HG03064 (cell line): ENCODE measurements around the gene PPP1R9A.

Source experiments
- ATAC-seq: cut with Tn5 transposase; IDR thresholded peaks from one replicate; pipeline ENCODE4 v1.9.1; 2021; ENCODE audit warnings: low read depth; ENCODE audit not compliant: unreplicated experiment

PPP1R9A gene

DNA sequence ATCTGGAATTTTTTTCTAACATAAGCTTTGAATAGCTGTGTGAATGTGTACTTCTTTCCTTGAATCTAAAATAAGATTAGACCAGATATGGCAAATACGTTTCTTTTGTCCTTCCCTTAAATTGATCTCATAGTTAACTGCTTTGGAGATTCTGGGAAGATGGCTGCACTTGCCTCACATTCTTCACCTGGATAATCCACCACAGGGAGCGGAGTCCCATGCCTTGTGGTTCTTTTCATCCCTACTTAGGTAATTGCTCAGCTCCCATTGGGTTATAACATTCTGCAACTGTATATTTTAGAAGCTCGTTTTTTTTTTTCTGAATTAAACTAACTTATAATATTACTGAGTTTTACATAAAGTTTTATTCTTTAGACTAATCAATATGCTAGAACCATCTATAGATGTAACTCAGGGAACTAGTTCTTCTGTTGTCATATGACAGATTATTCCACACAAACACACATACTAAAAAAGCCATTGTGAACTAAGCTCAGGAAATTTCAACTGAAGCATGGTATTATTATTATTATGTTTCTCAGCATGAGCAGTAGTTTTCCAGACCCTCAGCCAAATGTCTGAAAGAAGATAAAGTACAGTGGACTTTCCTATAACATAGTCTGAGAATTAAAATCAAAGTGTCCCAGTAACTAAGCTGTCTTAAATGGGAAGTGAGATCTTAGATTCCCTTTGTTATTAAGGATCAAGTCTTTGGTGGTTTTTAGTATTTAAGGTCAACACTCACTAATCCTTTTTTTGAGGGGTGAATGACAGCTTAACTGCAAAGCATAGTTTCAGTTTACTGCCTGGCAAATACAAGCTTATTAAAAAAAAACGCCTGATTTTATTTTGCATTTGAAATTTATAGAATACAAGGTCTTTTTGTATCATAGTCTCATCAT is 182.3 kb downstream of the PPP1R9A start:
- no peak for ATAC-seq

DNA sequence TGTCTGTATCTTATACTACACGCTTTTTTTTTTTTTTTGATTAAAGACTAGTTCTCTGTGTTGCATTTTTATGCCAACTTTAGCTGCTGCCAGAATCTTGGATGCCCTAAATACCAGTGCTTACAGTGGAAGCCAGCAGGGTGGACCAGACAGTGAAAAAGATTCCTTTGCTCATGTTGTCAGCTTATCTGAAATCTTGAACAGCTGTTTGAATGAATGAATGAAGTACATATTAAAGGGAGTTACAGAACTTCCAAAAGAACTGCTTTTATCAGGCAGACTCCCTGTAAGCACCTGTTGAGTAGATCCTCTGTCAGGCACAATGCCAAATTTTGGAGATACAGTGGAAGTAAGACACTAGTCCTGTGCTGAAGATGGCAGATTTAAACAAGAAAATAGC is 184.9 kb downstream of the PPP1R9A start:
- ATAC-seq, result no peak

DNA sequence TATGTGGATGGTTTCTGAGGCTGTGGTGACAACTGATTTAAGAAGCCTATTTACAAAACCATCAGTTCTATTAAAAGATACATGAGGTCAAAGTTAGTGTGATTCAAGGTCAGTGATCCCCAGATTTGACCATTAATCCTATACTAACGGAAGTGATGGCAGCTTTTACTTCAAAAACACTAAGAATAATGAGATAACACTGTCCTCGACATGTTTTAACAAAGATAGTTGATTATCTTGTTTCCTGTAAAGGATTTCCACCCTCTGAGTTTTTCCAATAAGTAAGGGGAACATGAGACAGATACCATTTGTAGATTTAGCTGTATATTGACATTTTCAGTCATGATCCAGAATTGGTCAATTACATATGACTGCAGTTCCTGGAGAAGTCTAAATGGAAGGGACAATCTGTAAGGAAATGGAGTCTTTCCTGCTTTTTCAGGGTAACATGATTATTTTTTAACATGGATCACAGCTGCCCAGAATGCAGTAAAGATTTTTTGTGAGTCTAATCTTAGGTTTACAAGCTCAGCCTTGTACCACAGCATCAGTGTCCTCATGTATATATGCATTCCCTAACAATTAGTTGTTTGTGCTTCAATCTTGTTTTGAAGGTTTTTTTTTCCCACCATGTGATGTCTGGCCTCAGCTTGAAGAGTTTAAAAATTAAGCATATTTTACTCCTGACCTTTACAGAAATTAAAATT is 188.0 kb downstream of the PPP1R9A start:
- ATAC-seq, result no peak

DNA sequence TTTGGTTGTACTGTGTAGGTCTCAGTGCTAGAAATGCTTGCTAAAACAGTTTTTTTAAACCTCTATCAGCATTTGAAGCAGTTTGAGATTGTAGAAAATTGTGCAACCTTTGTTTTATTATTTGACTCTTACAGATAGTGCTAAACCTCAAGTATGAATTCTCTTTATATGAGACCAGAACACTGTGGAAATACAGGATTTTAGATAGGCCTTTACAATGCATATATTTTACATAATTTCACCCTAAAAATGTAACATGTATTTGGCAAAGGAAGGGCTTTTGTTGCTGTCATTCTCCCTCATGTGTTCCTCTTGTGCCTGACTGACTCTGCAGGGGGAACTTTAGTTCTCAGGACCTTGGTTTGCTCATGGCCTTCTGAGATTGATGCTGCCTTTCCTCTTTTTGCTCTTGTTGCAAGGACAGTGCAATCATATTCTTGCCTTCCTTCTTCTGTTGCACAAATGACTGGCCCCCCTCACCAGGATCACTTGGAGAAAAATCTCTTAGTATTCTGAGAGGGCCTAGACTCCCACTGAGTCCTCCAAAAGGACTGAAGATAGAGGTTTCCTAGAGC is 188.7 kb downstream of the PPP1R9A start:
- no peak for ATAC-seq

DNA sequence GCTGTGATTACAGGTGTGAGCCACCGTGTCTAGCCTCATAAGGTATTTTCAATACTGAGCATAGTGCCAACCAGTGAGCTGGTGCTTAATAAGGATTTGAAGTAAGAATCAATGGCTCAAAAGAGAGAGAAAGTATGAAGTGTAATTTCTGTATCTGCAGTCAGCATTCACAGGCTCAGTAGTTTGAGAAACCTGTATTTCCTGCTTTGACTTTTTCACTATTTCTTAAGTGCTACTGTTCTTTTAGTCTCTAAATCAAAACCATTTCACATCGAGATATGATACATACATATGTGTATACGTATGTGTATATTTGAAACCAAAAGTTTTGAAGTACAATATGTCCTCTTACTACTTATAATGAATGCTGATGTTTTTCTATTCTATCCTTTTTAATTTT is 189.9 kb downstream of the PPP1R9A start:
- no peak for ATAC-seq

DNA sequence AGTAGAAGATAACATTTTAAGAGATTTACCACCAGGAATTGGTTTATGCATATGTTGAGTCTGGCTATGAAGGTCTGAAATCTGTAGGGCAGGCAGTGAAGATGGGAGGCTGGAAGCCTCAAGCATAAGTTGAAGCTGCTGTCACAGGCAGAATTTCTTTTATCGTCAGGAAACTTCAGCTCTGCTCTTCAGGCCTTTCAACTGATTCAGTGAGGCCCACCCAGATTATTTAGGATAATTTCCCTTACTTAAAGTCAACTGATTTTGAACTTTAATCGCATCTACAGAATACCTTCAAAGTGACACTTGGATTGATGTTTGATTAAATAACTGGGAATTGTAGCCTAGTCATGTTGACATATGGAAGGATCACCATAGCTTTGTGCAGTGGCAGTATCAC is 190.5 kb downstream of the PPP1R9A start:
- ATAC-seq, result no peak

DNA sequence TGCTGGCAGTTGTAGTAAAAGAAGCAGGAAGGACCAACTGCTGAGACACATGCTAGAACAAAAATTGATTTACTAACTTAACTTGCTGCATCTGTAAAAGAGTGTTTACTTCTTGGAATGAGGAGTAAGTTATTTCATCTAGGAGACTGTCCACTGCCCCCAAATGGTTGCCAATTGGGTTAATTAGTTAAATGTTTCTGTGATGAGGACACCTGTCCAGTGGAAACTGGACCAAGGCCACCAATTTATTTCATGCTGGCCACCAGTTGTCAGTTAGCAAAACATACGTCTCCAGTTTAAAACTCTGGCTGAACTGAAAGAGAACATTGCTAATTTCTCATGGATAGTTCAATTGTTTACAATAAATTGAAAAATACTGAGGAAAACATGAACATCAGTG is 191.7 kb downstream of the PPP1R9A start:
- ATAC-seq, result no peak

DNA sequence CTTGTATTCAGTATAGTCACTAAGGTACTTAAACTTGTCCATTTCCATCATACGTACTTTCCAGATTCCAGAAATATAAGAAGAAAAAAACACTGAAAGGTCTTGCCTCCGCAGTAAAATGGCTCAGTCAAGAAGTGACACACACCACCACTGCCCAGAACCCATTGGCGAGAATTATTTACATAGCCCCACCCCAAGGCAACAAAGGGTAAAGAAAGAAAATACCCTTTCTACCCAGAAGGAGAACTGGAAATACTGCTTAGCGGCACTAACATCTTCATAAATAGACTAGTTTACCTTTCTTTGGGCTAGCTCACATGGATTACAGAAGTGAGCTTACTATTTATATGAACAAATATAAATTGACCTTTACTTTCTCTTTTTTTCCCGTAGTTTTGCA is 194.0 kb downstream of the PPP1R9A start:
- ATAC-seq, result no peak

DNA sequence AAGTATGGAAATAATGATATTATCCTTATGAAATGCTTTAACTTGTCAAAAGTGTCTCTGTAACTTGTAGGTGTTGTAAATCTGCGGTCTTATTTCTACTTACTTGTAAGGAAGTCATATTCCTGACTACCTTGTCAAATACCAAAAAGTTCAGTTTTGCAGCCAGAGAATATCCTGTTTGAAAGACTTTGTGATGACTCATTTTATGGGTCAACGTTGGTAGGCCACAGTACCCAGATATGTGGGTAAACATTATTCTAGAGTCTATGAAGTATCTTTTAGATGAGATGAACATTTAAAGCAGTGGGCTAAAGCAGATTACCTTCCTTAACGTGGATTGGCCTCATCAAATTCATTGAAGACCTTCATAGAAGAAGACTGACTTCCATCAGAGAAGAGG is 195.3 kb downstream of the PPP1R9A start:
- ATAC-seq, result no peak

DNA sequence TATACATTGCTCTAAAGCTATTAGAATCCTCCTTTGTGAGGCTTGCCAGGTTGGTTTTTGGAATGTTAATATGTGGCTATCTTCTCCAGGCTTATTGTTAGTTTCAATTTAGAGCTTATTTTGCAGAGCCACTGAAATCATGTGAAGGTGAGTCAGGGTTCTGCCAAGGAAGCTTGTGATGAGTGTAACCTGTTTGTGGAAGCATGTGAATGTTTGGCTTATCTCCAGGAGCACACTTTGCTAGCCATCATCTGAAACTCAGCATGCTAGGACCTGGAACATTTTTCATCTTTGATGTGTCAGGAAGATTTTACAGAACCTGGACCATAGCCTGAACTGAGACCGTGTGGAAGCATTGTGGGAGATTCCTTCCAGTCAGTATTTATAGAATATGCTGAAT is 197.3 kb downstream of the PPP1R9A start:
- no peak for ATAC-seq

DNA sequence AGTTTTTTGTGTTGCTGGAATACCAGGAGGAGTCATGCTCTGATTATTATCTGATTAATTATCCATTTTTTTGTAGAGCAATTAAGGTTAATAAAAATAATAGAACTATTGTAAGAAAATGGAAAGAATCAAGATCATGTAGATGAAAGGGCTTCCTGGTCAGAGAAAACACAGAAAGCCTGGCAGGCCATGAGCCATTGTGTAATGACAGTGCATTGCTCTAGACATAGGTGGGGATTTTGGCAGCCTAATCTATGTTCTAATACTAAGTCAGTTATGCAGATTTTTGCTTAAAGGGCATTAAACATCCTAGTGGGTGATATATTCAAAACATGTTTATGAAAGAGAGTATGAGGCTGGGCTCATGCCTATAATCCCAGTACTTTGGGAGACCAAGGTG is 198.2 kb downstream of the PPP1R9A start:
- no peak for ATAC-seq

DNA sequence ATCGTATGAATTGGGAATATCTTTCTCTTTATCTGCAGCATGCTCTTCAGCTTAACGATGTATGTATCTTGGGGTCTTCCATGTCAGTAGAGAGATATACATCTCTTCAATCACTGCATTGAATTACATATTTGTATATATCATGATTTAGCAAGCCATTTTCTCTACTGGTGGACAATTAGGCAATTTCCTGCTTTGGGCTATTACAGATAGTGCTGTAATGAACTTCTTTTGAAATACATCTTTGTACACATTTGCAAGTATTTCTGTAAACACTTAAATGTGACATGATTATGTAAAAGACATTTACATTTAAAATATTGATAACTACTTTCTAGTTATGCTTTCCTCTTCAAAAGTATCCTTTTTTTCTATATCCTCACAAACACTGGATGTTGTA is 199.0 kb downstream of the PPP1R9A start:
- no peak for ATAC-seq

DNA sequence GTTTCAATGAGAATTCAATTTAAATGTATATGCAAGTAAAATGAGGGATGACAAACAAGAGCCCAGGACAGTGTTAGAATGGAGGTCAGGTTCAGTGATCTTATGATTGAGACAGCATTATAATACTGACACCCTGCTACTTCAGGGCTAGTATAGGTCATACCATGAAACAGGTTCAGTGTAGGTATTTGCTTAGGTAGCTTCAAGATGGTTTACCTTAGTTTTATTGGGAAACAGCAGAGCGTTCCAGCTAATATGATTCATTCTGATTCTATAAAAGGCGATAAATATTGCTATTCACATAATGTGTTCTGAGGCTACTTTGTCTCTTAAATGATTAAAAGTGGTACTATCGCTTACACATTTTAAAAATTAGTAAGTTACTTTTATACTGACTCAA is 203.3 kb downstream of the PPP1R9A start:
- ATAC-seq, result no peak

DNA sequence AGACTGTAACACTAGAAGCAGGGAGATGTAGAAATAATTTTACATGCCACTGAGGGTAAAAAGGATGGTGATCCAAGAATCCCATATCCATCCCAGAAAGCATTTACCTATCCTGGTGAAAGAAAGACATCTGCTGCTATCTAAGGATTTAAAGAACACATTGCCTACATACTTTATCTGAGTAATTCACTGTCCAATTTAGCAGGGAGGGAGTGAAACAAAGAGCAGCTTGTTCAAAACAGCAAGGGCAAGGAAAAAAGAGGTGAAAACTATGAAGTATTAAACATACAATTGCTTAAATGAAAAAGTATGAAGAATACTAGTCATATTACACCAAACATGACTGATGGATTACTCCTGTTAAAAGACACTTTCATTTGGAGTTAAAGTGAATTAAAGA is 206.2 kb downstream of the PPP1R9A start:
- ATAC-seq, result no peak

DNA sequence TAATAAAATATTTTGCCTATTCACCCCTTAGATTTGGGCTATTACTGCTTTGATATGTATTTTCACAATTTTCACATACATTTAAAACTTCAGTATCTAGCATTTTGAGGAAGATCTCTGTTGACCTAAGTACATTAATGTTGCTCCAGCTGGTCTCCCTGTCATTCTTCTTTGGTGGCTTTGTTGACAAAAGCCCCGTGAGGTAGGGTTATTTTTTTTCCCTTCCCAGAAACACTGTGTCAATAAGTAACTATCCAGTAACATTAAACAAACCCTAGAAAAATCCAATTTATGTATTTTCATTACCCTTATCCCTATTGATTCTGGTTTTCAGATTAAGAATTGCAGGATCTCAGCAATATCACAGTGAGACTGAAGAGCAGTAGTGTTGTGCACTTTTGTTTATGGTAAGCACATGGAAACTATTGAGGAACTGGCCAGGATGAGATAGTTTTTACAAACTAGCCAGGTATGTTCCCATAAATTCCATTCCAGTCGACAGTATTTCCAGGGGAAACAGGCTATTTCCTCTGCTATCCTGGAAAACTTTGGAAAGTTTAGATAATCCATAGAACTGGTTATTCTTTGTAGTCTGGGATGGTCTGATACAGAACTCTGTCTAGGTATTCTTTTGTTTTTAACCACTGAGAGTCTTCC is 218.8 kb downstream of the PPP1R9A start:
- ATAC-seq, result no peak

DNA sequence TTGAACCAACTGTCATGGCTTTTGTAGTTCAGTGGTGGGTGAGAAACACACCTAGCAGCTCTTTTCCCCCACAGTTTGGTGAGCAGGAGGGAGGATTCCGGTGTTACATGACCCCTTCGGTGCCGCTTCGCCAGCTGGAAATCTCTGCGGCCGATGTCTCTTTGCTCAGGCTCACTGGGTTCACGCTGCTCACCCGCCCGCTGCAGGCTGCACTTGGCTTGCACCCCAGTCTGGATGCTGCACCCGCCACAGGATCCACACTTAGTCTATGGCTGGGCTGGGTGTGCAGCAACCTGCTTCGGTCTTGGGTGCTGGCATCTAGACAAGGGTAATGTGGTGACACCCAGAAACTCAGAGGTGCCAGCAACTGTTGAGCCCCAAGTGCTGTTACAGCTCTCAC is 225.1 kb downstream of the PPP1R9A start:
- ATAC-seq, result no peak

DNA sequence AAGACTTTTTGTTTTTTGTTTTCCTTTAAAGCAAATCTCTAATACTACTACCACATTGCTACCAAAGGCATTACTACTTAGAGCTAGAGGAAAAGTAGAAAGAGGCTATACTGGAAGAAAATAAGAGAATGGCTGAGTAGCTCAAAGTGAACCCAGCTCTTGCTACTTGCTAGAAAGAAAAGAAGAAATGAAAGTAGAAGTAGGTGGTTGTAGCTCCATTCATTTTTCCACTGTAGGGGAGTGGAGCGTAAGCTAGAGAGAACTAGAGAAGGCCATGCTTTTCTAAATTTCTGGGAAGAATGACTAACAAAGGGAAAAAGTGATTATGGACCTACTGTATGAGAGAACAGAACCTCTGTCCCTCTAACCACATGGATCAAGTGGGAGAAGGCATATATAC is 232.5 kb downstream of the PPP1R9A start:
- ATAC-seq, result no peak

DNA sequence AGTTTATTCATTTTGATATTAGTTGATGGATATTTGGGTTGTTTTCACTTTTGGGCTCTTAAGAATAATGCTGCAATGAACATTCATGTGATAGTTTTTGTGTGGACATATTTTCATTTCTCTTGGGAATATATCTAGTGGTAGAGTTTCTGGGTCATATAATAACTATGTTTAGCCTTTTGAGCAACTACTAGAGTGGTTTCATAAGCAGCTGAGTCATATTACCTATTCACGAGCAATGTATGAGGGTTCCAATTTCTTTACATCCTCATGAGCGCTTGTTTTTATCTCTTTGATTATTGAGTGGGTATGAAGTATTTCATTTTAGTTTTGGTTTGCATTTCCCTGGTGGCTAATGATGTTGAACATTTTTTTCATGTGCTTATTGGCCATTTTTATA is 234.4 kb downstream of the PPP1R9A start:
- ATAC-seq, result no peak

DNA sequence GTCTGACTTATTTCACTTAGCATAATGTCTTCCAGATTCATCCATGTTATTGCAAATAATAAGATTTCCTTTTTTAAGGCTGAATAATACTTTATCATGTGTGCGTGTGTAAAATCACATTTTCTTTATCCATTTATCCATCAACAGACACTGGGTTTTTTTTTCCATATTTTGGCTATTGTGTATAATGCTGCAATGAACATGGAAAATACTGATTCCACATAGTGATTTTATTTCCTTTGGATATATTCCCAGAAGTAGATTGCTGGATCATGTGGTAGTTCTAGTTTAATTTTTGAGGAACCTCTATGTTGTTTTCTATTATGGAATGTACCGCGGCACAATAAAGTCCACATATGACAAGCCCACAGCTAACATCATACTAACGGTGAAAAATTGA is 236.9 kb downstream of the PPP1R9A start:
- no peak for ATAC-seq

DNA sequence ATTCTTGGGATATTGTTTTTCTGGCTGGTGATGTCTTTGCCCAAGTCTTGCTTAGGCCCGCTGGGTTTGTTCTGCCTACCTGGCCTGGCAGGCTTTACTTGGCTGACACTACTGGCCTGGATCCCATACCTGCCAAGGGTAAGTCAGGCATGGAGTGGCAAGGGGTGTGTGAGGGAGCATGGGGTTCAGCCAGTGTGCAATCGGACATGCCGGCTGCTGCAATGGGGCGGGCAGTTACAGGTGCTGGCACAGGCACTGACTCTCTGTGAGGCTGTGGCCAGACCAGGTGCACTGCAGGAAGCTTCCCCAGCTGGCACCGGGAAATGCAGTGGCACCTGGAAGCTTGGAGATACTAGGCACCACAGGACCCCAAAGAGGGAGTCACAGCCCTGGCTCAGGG is 248.6 kb downstream of the PPP1R9A start:
- no peak for ATAC-seq

DNA sequence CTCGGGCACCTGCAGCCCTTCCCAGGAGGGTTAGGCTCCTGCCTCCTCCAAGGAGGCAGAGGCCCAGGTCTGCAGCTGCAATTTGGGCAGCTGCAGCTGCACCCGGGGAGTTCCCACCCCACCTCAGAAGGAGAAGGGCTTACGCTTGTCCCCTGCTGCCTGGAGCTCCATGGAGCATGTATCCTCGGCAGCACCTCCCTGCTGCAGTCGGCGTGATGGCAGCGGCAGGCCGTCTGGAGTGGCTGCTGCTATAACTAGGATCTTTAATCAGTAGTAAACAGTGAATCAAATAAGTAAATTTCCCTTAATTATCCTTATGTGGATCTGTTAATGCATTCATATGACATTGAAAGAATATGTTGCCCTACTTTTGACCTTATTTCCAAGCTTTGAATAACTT is 250.0 kb downstream of the PPP1R9A start:
- no peak for ATAC-seq
